ENCODE data around the gene TPPP.
A peak's percentile ranks its signal among the peaks of the same experiment; 100 is the strongest.

The TPPP gene

GRCh38 chr5:622946-623522 is 70.1 kb downstream of the TPPP start:
- peaks cover 11% of the 10 kb centered on the region for H3K36me3 Mint-ChIP-seq
- no peaks in the 10 kb centered on the region for H3K9me3 Mint-ChIP-seq (ENCODE audit: low read depth)
- no peaks in the 10 kb centered on the region for H3K4me1 Mint-ChIP-seq (ENCODE audit: low read depth)
- H3K27me3 Mint-ChIP-seq: no peaks in the 10 kb centered on the region
- H3K27ac Mint-ChIP-seq: no peak overlapping the region
- no peak overlapping the region for H3K4me3 Mint-ChIP-seq

GRCh38 chr5:622359-622758 is 70.8 kb downstream of the TPPP start:
- H3K36me3 Mint-ChIP-seq: peaks cover 9% of the 10 kb centered on the region
- H3K9me3 Mint-ChIP-seq (ENCODE audit: low read depth): no peaks in the 10 kb centered on the region
- H3K27ac Mint-ChIP-seq: no peak overlapping the region
- no peak overlapping the region for H3K4me3 Mint-ChIP-seq
- no peaks in the 10 kb centered on the region for H3K27me3 Mint-ChIP-seq
- H3K4me1 Mint-ChIP-seq (ENCODE audit: low read depth): no peaks in the 10 kb centered on the region

- Mint-ChIP-seq H3K27ac (no peak overlapping the region), H3K9me3 (ENCODE audit: low read depth) (no peaks in the 10 kb centered on the region), H3K4me3 (no peak overlapping the region), H3K27me3 (no peaks in the 10 kb centered on the region), H3K36me3 (peaks cover 9% of the 10 kb centered on the region), H3K4me1 (ENCODE audit: low read depth) (peaks cover 2% of the 10 kb centered on the region)
Observed at GRCh38 chr5:621341-621761, 71.8 kb downstream of the TPPP start.

- Mint-ChIP-seq H3K4me1 (ENCODE audit: low read depth) (peaks cover 5% of the 10 kb centered on the region), H3K27me3 (no peaks in the 10 kb centered on the region), H3K27ac (no peak overlapping the region), H3K36me3 (peaks cover 7% of the 10 kb centered on the region), H3K4me3 (no peak overlapping the region), H3K9me3 (ENCODE audit: low read depth) (no peaks in the 10 kb centered on the region)
Observed at GRCh38 chr5:620586-621180, 72.5 kb downstream of the TPPP start.

GRCh38 chr5:620152-620551 is 73.0 kb downstream of the TPPP start:
- Mint-ChIP-seq H3K4me3 (no peak overlapping the region), H3K4me1 (ENCODE audit: low read depth) (peaks cover 10% of the 10 kb centered on the region), H3K27ac (no peak overlapping the region), H3K36me3 (peaks cover 7% of the 10 kb centered on the region), H3K27me3 (no peaks in the 10 kb centered on the region), H3K9me3 (ENCODE audit: low read depth) (no peaks in the 10 kb centered on the region)

- peaks cover 5% of the 10 kb centered on the region for H3K36me3 Mint-ChIP-seq
Observed at GRCh38 chr5:619444-619843, 73.7 kb downstream of the TPPP start.

GRCh38 chr5:618450-618849 is 74.7 kb downstream of the TPPP start:
- no peak overlapping the region for H3K27ac Mint-ChIP-seq
- no peak overlapping the region for H3K4me3 Mint-ChIP-seq
- peaks cover 5% of the 10 kb centered on the region for H3K36me3 Mint-ChIP-seq
- no peaks in the 10 kb centered on the region for H3K27me3 Mint-ChIP-seq
- H3K4me1 Mint-ChIP-seq (ENCODE audit: low read depth): peaks cover 20% of the 10 kb centered on the region
- H3K9me3 Mint-ChIP-seq (ENCODE audit: low read depth): no peaks in the 10 kb centered on the region

More at GRCh38 chr5:619444-619843, 73.7 kb downstream of the TPPP start:
- no peaks in the 10 kb centered on the region for H3K27me3 Mint-ChIP-seq
- H3K9me3 Mint-ChIP-seq (ENCODE audit: low read depth): no peaks in the 10 kb centered on the region
- peaks cover 14% of the 10 kb centered on the region for H3K4me1 Mint-ChIP-seq (ENCODE audit: low read depth)
- H3K27ac Mint-ChIP-seq: no peak overlapping the region
- H3K4me3 Mint-ChIP-seq: no peak overlapping the region

- Mint-ChIP-seq H3K4me1 (ENCODE audit: low read depth) (peaks cover 23% of the 10 kb centered on the region), H3K27me3 (no peaks in the 10 kb centered on the region), H3K4me3 (no peak overlapping the region), H3K9me3 (ENCODE audit: low read depth) (no peaks in the 10 kb centered on the region), H3K27ac (no peak overlapping the region), H3K36me3 (peaks cover 5% of the 10 kb centered on the region)
Observed at GRCh38 chr5:617896-618295, 75.3 kb downstream of the TPPP start.

- H3K27ac Mint-ChIP-seq: no peak overlapping the region
- H3K36me3 Mint-ChIP-seq: peaks cover 5% of the 10 kb centered on the region
- no peaks in the 10 kb centered on the region for H3K27me3 Mint-ChIP-seq
- H3K9me3 Mint-ChIP-seq (ENCODE audit: low read depth): no peaks in the 10 kb centered on the region
- no peak overlapping the region for H3K4me3 Mint-ChIP-seq
- H3K4me1 Mint-ChIP-seq (ENCODE audit: low read depth): peaks cover 27% of the 10 kb centered on the region
Observed at GRCh38 chr5:616484-617039, 76.6 kb downstream of the TPPP start.

GRCh38 chr5:612498-613424 is 80.4 kb downstream of the TPPP start:
- H3K36me3 Mint-ChIP-seq: no peaks in the 10 kb centered on the region
- peaks cover under 1% of the 10 kb centered on the region for H3K27me3 Mint-ChIP-seq
- peak overlapping the region; percentile 90 for H3K27ac Mint-ChIP-seq
- peaks cover 40% of the 10 kb centered on the region for H3K4me1 Mint-ChIP-seq (ENCODE audit: low read depth)
- H3K4me3 Mint-ChIP-seq: peak overlapping the region; percentile 96
- H3K9me3 Mint-ChIP-seq (ENCODE audit: low read depth): no peaks in the 10 kb centered on the region

- Mint-ChIP-seq H3K36me3 (no peaks in the 10 kb centered on the region), H3K9me3 (ENCODE audit: low read depth) (no peaks in the 10 kb centered on the region), H3K4me1 (ENCODE audit: low read depth) (peaks cover 46% of the 10 kb centered on the region), H3K4me3 (peak within 1 kb of the TSS; percentile 96), H3K27me3 (peaks cover 6% of the 10 kb centered on the region), H3K27ac (peak within 1 kb of the TSS; percentile 90)
Observed at GRCh38 chr5:611731-612486, 81.2 kb downstream of the TPPP start, which contains the start of gene CEP72. Gene CEP72, plus strand, starts transcription at chr5:612340. Its CDS starts 22 bp downstream, at chr5:612362.

- Mint-ChIP-seq H3K4me3 (peak overlapping the region; percentile 79), H3K4me1 (ENCODE audit: low read depth) (peaks cover 41% of the 10 kb centered on the region), H3K9me3 (ENCODE audit: low read depth) (no peaks in the 10 kb centered on the region), H3K27me3 (peaks cover 6% of the 10 kb centered on the region), H3K36me3 (no peaks in the 10 kb centered on the region), H3K27ac (peak overlapping the region; percentile 74)
Observed at GRCh38 chr5:610744-611730, 82.1 kb downstream of the TPPP start.

GRCh38 chr5:610011-610743 is 83.0 kb downstream of the TPPP start:
- Mint-ChIP-seq H3K27ac (no peak overlapping the region), H3K4me3 (no peak overlapping the region)

More at GRCh38 chr5:610011-610743, 83.0 kb downstream of the TPPP start:
- no peaks in the 10 kb centered on the region for H3K36me3 Mint-ChIP-seq
- no peaks in the 10 kb centered on the region for H3K9me3 Mint-ChIP-seq (ENCODE audit: low read depth)
- peaks cover 36% of the 10 kb centered on the region for H3K4me1 Mint-ChIP-seq (ENCODE audit: low read depth)
- H3K27me3 Mint-ChIP-seq: peaks cover 8% of the 10 kb centered on the region
